Measurements from ENCODE around the gene TRIM41. TPM values are rescaled to one million over a fixed set of nuclear protein-coding genes. Genes with fewer than 3 reads are reported as not detected.

The TRIM41 gene
- total RNA-seq, 1 donor from 2014 or later = 105 TPM

DNA sequence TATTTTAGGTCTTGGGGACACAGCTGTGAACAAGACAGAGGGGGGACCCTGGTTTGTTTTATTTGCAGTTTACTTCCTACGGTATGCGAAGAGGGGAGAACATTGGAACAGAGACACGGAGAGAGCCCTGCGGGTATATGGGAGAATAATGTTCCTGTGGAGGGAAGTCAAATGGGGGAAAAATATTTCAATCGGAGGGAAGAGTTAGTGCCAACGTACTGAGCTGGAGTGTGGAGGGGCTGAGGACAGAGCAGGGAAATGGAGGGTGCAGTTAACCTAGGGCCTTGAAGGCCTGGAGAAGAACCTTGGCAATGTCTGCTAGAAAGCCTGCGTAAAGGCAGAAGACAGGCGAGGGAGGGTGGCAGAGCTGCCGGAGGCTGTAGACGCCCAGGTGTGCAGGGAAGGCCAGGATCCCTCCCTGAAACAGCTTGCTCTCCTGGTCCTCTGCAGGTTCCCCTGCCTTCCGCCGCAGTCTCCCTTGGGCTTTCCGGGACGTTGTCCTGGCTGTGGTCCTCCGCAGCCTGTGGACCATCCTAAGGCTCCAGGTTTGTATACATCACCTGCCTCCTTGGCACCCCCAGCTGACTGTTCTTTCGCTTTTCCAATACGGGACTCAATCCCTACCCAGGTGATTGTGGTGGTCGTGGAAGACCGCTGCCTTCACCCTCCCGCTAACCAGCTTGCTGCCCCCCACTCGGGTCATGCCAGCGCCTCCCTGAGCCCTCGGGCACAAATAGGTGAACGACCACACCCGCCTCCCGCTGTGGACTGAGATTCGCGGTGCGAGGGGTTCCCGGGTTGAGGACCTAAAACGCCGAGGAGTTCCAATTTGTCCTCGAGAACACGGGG lies 22.6 kb downstream of the TRIM41 start:
- peak overlapping the region; percentile 84 to 91 for H3K4me3 ChIP-seq
- no peaks in the 10 kb centered on the region for H3K9me3 ChIP-seq
- intact Hi-C loops (cut with DNase I) = loop anchor here (1.0 to 10.0 kb wide), 5 partner anchors 16 to 891 kb away; partner anchors contain the start of genes CNOT6, GFPT2 and TRIM52
- peaks cover 16 to 17% of the 10 kb centered on the region in 2 donors for H3K36me3 ChIP-seq
- TF ChIP-seq CTCF (IDR thresholded peaks at IDR 0.05) = no peak
- peaks cover 37 to 60% of the 10 kb centered on the region in 2 donors for H3K4me1 ChIP-seq
- no peak for DNase-seq (ENCODE audit: low spot score in 2 of 2)
- H3K27me3 ChIP-seq = no peaks in the 10 kb centered on the region
- peak overlapping the region; percentile 98 to 99 for H3K27ac ChIP-seq

DNA sequence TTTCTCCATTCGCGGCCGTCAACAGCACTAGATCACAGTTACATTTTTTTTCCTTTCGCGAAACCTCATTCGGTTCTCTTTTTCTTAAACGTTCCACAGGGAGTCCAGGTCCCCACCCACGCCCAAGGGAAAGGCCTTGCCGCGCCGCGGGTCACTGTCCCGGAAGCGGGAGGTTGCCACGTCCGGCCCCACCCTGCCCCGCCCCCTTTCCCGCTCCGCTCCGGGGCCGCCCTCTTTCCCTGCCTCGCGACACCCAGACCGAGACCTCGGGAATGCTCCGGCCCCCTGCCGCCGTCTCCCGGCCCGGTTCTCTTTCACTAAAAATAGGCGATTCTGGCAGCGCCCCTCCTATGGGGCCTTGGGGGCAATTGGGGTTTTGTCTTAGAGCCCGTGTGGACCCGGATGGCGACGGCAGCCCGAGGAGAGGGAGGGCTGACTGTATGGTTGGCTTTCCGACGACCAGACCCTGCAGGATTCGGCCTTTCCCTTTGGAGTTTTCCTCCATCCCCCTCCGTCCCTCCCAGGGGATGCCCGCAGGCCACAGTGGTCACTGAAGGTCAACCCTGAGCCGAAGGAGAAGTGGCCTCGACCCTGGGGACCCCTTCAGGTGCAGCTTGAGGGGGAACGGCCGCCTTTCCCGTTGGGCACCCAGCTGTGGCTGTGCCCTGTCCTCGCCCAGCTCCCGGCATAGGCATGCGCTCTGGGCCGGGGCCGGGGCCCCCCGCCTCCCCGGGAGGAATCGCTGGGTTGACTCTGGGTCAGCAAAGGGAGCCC lies 23.4 kb downstream of the TRIM41 start:
- TF ChIP-seq CTCF (IDR thresholded peaks at IDR 0.05) = no peak
- Histone ChIP-seq H3K27ac (peak overlapping the region; percentile 98 to 99), H3K4me3 (peak overlapping the region; percentile 84 to 91), H3K27me3 (no peaks in the 10 kb centered on the region), H3K9me3 (no peaks in the 10 kb centered on the region), H3K4me1 (peaks cover 37 to 60% of the 10 kb centered on the region in 2 donors), H3K36me3 (peaks cover 8 to 9% of the 10 kb centered on the region in 2 donors)
- DNase-seq (ENCODE audit: low spot score in 2 of 2) = peak; percentile 63 to 96
- intact Hi-C loops (cut with DNase I) = loop anchor here (1.0 to 10.0 kb wide), 6 partner anchors 15 to 892 kb away; partner anchors contain the start of genes CNOT6, GFPT2 and TRIM52

DNA sequence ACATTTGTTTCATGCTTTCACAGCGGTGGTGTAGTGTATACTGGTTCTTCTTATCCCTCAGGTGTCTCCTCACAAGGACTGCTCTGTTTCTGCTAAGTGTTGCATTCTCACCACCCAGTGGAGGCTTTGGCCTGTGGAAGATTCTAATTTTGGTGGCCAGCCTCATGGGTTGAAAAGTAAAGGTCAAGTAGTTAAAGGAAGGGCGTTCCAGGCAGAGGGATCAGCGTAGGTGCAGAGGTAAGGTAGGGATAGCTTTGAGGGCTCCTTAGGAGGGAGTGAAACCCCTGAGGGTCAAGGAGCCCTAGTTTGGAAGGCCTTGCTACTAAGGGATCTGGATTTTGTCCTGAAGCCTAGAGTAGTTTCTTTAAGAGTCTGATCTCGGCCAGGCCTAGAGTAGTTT lies 25.2 kb downstream of the TRIM41 start:
- intact Hi-C loops (cut with DNase I) = loop anchor here (5.0 to 10.0 kb wide), 3 partner anchors 436 to 893 kb away; partner anchors contain the start of genes CNOT6 and GFPT2
- no peak for DNase-seq (ENCODE audit: low spot score in 2 of 2)
- H3K27me3 ChIP-seq = no peaks in the 10 kb centered on the region
- H3K9me3 ChIP-seq = no peaks in the 10 kb centered on the region
- H3K27ac ChIP-seq = peak overlapping the region; percentile 98 to 99
- H3K36me3 ChIP-seq = peaks cover 0 to 4% of the 10 kb centered on the region in 2 donors
- TF ChIP-seq CTCF (IDR thresholded peaks at IDR 0.05) = no peak
- H3K4me1 ChIP-seq = peaks cover 23 to 51% of the 10 kb centered on the region in 2 donors
- H3K4me3 ChIP-seq = peak overlapping the region; percentile 84 to 91

GRCh38 chr5:181255276-181255675 lies 32.2 kb downstream of the TRIM41 start:
- Histone ChIP-seq H3K9me3 (no peaks in the 10 kb centered on the region), H3K4me1 (peaks cover 2 to 46% of the 10 kb centered on the region in 2 donors), H3K4me3 (no peak overlapping the region), H3K27ac (no peak overlapping the region), H3K36me3 (peaks cover 11 to 20% of the 10 kb centered on the region in 2 donors), H3K27me3 (no peaks in the 10 kb centered on the region)
- intact Hi-C loops (cut with DNase I) = no loop called here
- DNase-seq (ENCODE audit: low spot score in 2 of 2) = no peak
- TF ChIP-seq CTCF (IDR thresholded peaks at IDR 0.05) = no peak

DNA sequence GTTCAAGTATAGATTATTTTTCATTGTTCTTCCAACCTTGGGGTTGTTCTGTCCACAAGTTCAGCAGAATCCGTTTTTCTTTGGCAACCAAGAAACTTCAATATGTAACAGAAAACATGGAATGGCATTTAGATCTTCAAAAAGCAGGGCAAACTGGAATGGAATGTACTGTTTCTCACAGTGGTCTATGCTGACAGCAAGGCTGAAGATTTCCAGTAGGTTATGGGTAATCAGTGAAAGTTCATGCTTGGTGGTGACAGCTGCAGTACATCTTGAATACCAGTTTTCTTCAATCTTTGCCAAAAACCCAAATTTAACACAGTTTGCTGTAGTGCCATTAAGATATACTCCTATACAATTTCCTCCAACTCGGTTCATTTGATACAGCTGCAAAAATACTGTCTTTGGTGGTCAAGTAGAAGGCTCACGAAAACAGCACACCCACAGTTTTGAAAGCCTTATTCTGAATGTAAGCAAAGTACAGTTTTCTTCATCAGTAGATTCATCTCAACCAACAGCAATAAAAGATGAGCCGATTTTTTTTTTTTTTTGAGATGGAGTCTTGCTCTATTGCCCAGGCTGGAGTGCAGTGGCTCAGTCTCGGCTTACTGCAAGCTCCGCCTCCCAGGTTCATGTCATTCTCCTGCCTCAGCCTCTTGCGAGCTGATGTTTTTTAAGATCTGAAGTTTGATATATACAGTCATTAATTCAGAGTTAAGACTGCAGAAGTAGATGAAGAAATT lies 32.9 kb downstream of the TRIM41 start:
- no peak overlapping the region for H3K4me3 ChIP-seq
- intact Hi-C loops (cut with DNase I) = no loop called here
- H3K4me1 ChIP-seq = peaks cover 2 to 39% of the 10 kb centered on the region in 2 donors
- no peaks in the 10 kb centered on the region for H3K9me3 ChIP-seq
- H3K27me3 ChIP-seq = no peaks in the 10 kb centered on the region
- no peak for TF ChIP-seq CTCF (IDR thresholded peaks at IDR 0.05)
- no peak for DNase-seq (ENCODE audit: low spot score in 2 of 2)
- H3K27ac ChIP-seq = no peak overlapping the region
- peaks cover 11 to 20% of the 10 kb centered on the region in 2 donors for H3K36me3 ChIP-seq

All from ascending aorta (tissue), 2 donors.